Subcutaneous adipose tissue (tissue), 4 donors: Measurements from ENCODE around the gene HOXC5. TPM values are rescaled to one million over a fixed set of nuclear protein-coding genes. Genes with fewer than 3 reads are reported as not detected.

ENCODE experiments used
- CTCF ChIP-seq: fragments of 450-650 bp; IDR thresholded peaks from one replicate; pipeline ENCODE4 v1.5.1; 2016; ENCODE audit warnings: low read depth, mild to moderate bottlenecking, control low read depth, antibody characterized with exemption, moderate library complexity
- total RNA-seq, 4 donors: library from RNA; depleted of rRNA; stranded (reverse); fragments of >200 nt; gene quantifications; one replicate each; pipeline ENCODE4 v1.1.0, GENCODE V29; 2016

The HOXC5 gene
- total RNA-seq, 4 donors from 2014 or later = 0.66 to 2.6 (median 0.85) TPM; not detected in 1

GRCh38 chr12:53996240-53997203, 36.3 kb upstream of the HOXC5 start:
- no peak for TF ChIP-seq CTCF

- TF ChIP-seq CTCF = no peak
These were observed 35.4 kb upstream of the HOXC5 start for GRCh38 chr12:53997204-53998109.

GRCh38 chr12:53998110-53998899, 34.5 kb upstream of the HOXC5 start:
- TF ChIP-seq CTCF = no peak

GRCh38 chr12:53998900-53999236, 34.0 kb upstream of the HOXC5 start:
- no peak for TF ChIP-seq CTCF

GRCh38 chr12:53999559-54000115, 33.2 kb upstream of the HOXC5 start:
- no peak for TF ChIP-seq CTCF

- no peak for TF ChIP-seq CTCF
These were observed 32.4 kb upstream of the HOXC5 start, which contains the start of gene HOXC9 for GRCh38 chr12:54000116-54001114. Gene HOXC9 (plus strand): TSS chr12:54000161. CDS start chr12:54000189, 28 bp downstream.
